Stromal cell of bone marrow (primary cell): ENCODE results near the gene TMEM229B.

Experiments
- DNase-seq: peaks from one replicate; pipeline ENCODE4 v3.0.0-alpha.2; 2012; ENCODE audit warnings: low read depth

Gene TMEM229B

DNA sequence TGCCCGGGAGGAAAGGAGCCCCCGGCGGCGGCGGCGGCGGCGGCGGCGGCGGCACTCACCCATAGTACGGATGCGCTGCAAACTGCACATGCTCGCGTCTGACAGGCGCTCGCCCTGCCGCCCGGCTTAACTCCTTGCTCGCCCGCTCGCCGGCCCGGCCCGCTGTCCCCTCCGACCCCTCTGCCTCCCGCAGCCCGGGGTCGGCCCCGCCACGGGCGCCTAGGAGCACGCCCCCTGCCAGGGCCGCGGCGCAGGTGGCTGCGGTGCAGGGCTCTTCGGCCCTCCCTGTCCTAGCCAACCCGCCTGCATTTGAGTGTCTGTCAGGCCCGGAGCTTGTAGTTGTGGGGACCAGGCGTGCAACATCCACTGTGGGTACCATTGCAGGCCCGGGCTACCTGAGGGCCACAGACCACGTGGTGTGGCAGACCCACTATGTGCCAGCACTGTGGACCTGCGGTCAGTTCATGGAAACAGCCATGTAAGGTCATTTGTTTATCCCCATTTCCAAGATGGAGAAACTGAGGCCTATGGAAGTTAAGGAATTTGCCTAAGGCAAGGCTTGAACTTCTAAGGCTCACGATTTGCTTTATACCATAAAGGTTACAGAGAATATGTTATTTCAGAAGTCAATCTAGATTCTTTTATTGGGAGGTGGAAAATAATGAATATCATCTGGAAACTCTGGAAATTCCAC, 27.0 kb upstream of the TMEM229B start:
- DNase-seq, result no peak

DNA sequence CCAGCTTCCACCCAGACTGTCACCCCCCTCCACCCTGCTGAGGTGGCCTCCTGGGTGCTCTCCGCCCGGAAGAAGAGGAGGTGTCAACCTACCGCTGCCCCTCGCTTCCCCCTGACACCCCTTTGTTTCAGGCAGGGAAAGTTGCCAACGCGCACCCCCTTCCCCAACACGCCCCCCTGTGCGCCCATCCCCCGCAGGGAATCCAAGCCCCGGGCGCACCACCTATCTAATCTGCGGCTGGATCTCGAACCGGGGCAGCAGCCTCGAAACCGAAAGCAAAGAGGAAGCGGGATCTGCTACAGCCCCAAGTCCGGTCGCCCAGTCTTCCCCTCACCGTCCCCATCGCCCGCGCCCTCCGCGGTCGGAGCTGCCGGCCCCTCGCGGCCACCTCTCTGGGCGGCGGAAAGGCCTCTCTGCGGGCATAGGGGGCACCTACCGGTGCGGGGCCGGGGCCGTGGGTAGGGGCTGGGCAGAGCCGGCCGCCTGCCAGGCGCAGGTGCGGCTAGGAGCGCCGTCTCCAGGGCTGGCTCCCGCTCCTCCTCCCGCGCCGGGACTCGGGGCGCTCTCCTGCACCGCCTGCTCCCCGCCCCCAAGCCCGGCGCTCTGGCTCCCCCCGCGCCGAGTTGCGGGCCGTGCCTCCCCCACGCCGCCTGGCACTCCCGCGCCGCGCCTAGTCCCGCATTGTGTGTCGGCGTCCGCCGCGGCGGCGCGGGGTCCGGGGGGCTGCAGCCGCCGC, 26.3 kb upstream of the TMEM229B start:
- DNase-seq, result peak; percentile 13

DNA sequence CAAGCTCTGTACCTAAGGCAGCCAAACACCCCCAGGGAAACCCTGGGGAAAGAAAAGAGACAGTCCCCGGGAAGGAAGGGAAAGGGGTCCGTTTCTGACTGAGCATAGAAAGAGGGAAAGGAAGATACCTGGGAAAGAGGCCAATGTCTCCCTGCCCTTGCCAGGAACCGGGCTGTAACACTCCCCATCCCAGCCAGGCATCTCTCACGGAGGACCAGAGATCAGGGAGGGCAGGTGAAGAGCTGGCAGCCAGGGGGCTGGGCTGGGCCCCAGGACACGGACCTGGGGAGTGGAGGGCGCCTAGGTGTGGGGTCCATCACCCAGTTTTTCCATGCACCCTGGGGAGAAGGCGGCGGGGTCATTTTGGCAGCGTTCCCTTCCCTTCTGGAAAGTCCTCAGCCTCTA, 25.7 kb upstream of the TMEM229B start:
- DNase-seq, result no peak

DNA sequence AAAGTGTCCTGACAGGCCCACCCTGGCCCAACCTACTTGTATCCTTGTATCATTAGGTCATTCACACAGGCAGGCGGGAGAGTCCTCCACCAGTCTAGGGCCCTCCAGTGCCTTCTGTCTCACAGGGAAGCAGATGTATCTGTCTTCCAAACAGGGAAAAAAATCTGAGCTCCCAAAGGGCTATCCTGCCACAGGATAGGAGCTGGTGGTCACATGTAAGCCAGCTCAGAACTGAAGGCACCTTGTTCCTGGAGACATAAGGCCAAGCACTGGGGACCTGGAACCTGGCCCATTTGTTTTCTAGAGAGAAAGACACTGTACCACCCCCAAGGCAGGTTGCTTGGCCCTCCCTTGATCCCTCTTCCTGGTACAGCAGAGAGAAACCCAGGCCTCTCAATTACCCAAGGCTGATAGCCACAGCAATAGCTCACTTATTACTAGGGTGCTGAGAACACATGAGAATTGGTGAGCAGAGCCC, 25.1 kb upstream of the TMEM229B start:
- DNase-seq, result no peak

DNA sequence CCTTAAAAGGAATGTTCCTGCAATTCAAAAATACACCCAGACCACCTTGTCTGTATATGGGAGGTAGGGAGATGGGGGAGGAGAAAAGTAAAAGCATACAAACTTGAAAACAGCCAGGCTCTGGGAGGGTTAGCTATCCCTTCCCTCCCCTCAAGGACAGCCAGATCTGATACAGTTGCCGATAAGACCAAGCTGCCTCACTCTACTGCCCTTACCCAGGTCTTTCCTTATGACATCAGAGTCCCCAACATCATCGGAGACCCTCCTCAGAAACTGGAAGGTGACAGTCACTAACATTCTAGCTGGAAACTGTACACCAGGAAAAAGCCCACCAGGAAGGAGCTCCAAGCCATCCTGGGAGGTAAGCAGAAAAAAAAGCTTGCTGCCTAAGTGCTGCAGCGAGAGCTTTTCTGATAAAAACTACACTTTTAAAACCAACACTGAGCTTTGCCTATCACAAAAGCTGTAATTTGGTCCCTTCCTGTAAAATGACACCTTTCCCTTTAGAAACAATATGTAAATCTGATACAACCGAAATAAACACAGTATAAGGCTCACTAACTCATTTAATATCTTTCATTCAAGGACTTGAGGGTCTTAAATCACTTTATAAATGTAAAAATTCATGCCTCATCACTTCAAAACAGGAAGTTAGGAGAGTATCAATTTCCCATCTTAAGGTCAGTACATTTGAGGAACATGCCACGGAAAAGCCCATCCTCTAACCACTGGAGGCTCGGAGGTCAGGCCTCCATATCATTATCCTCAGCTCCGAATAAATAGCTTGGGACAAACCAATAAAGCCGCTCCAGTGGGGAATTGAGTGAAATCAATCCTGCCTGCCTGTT, 24.2 kb upstream of the TMEM229B start:
- DNase-seq, result no peak

DNA sequence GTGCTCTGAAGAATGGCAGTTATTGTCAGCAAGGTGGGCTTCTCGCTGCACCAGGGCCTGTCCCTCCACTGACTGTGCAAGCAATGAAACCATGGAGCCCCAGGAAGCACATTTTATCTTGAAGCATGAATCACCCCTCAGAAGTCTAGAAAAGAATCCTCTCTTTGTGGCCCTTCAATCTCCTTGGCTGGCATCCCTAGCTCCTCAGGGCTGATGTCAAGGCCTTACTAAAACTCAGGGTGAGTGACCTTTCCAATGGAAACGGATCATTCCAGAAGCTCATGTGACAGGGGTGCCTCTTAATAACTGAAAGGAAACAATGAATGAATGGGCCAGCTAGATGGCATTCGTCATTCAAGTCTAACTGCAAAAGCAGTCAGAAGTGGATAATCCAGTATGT, 22.3 kb upstream of the TMEM229B start:
- no peak for DNase-seq

DNA sequence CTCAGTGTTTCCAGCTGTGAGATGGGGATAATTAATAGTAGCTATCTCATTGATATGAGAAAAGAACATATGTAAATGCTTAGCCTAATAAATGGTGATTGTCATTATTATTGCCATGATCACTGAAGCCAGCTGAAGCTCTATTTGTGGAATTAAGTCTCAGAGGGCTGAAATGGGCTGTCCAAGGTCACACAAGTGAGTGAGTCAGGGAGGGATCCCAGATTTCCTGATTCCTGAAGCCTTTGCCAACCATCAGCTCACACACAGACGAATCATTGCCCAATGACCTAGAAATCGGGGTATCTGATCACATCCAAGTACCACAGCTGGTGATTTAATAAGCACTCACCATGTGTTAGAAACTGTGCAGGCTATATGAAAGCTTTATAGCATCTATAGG, 21.6 kb upstream of the TMEM229B start:
- no peak for DNase-seq

DNA sequence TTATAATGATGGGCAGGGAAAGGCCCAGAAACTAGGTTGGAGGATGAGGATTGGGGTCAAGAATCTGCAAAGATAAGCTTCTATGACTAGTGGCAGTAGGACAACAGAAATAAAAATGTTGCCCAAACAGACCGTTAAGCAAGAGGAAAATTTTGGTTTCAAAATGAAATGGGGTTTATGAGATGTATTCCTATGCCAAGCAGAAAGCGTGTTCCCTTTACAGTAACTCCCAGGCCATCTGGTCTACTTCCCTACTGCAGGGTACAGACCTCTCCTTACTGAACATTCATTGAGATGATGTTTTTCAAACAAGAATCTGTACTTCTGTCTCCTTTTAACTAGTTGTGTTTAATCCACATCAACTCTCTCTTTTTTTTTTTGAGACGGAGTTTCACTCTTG, 20.4 kb upstream of the TMEM229B start:
- no peak for DNase-seq

DNA sequence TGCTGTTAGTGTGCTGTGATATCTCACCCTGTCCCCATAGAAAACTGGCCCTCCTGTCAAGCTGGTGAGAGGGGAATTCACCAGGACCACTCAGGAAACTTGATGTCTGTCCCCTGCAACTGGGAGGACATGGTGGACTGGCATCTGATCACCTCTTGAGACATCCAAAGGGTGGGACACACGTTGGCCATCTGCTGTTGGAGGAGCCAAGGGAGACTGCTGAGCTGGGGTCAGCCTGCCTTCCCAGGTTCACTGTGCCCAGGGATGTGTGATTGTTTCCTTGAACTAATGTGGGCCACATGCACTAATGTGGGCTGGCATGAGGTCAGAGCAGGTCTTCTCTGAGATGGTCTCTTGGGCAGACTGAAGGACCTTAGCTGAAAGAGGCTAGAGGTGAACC, 16.7 kb upstream of the TMEM229B start:
- no peak for DNase-seq

DNA sequence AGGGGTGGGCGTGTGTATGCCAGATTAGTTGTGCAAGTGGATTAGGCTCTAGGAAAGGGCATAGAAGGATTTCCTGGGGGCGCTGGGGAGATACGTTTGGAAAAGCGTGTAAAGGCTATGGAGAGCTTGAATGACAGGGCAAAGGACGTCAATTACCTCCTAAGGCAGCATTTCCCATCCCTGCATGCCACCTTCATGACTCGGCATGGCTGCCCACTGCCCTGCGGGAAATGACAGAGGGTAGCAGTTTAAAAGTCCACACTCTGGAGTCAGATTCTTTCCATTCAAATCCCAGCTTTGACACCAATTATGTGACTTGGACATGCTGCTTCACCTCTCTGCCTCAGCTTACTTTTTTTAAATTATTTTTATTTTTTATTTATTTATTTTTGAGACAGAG, 14.8 kb upstream of the TMEM229B start:
- no peak for DNase-seq

DNA sequence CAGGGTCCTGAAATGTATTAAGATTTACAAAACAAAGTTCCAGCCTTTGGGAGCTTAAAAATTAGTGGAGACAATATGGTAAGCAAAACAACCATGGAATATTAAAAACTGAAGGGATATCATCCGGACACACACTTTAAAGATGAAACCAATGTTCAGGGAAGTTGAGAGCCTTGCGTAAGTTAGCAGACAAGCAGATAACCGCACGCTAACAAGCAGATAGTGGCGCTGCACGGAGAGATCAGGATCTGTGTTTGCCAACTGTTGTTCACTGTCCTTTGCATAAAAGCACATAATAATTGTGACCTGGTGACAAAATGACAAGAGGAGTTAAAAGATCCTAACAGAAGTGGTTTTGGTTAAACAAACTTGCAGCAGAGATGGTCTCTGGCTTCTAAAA, 14.3 kb upstream of the TMEM229B start:
- DNase-seq, result no peak

DNA sequence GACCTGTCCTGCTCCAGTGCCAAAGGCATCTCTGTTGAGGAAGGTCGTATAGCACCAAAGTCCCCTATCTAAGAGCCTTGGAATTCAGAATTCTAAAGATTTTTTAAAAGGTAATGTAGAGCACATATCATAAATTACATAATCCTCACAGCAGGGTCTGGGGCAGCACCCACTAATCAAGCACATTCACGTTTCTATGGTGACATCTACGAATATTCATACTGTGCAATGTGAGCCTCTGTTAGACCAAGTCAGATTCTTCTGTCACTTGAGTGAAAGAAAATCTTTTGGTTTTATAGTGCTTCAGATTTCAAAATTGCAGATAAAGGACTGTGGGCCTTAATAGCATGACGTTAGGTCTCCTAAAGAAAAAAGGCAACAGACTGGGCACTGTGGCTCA, 13.1 kb upstream of the TMEM229B start:
- DNase-seq, result no peak

DNA sequence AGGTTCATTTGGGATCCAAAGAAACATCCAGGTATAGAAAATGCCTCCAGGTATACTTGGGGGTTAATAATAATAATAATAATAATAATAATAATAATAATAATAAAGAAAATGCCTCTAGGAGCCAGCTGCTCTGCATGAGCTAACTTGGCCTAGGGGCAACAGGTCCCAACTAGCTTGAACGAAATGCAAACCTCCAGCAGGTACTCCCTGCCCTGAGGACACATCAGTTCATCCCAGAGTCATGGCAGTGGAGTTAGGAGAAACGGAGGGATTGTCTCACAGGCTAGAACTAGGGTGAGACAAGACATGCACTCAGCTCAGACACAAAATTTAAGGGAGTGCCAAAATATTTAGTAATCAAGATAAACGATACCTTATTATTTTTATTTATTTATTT, 12.5 kb upstream of the TMEM229B start:
- DNase-seq, result no peak

DNA sequence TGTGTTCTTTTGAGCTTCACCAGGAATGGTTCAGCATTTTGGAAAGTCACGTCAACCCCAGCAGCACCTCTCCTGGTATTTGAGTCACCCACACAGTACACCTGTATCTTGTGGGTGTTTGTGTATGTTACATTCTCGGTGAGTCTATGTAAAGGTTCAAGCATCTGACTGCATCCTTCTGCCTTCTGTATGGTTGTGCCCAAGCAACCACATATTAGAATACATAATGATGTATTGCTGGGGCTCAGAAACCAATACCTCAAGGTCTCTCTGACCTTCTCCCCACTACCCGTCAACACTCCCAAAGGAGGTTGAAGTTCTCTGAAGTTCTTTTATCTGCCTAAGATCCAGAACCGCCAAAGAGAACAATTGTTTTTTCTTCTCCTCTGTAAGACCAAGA, 9.2 kb upstream of the TMEM229B start:
- DNase-seq, result no peak

DNA sequence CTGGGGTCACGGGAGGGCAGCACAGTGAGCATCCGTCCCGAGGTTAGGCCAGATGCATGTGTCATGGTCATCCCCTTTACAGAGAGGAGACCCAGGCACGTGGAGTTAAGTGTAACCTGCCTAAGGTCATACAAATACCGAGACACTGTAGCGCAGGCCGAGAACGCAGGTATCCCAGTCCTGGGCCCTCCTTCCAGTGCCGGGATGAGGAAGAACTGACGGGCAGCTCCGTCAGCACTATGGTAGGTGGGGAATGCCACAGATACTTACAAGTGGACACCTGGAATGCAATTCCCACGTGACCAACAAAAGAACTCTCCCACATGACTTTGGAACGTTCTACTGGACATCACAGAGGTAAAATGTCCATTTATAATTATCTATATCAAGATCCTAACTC, 8.7 kb upstream of the TMEM229B start:
- no peak for DNase-seq

DNA sequence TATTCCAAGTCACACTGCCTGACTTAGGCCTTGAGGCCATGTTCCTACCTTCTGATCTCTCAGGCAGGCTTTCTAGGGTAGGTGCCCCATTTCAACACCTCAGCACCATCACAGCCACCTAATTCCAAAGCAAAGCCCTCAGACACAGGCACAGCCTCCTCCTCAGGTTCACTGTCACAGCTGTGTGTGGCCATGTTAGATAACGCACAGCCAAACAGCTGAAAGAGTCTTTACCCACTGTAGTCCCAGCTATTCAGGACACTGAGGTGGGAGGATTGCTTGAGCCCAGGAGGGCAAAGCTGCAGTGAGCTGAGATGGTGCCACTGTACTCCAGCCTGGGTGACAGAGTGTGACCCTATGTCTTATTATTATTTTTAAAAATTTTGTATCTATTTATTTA, 7.3 kb upstream of the TMEM229B start:
- no peak for DNase-seq

DNA sequence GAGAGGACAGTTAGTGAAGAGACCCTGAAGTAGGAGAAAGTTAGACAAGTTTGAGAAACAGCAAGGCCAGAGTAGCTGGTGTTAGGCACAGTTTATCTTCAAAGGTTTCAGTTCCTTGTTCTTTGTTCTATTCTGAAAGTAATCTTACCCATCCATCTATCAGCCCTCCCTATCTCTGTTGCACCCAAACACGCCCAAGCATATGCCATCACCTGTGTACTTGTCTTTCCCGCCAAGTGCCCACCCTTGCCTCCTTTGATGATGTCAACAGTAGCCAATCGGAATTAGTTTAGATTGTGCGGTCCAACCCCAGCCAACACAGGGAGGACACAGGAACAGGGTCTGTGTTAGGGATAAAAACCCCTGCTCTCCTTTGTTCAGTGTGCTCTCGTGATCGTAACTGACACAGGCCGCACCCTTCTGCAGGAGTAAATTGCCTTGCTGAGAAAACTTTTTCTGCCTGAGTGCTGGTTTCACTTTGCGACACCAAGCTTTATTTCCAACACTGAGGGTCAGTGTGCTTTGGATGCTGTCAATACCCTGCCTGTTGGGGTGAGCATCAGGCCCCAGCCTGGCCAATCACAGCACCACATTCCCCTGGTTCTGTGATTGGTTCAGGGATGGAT, 4.7 kb upstream of the TMEM229B start:
- DNase-seq, result no peak

DNA sequence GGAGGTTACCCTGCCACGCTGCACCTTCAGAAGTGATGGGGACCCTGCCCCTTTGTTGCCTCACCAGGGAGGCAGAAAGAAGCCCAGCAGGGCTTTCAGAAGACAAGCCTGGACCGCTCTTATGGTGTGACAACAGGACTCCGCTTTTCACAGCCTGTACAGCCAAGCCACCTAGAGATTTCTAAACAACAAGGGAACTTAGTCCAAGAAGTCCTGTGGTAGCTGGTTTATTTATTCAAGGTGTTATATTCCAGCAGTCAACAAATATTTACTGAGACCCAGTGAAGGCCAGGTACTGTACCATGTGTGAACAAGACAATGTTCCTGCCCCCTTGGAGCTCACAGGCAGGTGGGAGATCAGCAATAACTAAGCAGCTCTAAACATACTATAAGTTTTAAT, 4.0 kb upstream of the TMEM229B start:
- DNase-seq, result no peak

DNA sequence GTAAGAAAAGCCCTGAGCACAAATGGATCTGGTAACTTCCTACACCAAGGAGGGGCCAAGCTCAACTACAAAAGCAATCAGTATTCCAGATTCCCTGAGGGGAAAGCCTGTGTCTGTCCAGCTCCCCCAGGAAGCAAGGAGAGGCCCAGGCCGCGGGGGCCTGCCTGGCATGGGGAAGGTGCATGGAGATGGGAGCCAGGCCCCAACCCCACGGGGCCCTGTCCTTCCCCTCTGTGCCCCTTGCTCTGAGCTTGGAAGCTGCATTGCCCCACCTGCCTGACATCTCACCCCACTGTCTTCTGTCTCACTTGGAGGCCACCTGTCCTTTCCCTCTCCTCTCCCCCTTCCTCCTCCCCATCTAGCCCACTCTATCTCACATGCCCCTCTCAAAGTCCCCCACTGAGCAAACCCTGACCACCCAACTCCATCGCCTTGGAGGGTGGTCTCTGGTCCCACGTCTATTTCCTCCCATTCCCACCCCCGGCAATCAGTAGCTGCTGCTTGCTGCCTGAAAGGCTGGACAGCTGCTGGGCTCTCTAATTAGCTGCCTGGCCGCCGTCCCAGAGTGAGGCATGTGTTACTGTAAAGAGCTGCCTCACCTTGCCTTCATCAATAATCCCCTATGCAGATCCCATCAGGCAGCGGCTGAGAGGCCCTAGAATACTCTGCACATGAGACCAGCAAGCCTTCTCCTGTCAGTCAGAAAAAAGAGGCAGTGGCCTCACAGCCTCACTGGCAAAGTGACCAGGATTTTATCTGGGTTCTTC, 3.4 kb upstream of the TMEM229B start:
- no peak for DNase-seq

DNA sequence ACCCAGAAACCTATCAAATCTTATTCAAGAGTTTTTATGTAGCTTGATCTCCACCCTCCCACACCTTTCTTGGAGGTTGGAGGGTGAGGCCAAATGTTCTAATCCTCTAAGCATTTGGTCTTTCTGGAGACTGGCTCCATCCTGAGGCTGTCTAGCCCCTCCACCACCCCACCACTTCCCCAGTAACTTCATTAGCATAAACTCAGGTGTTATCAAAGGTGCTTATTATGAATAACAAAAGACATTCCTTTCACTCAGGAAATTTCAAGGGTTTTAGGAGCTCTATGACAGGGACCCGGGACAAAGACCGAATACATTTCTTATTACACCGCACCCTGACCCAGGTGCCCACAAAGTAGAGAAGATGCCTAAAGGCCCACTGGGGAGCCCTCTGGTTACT, 2.8 kb upstream of the TMEM229B start:
- no peak for DNase-seq

DNA sequence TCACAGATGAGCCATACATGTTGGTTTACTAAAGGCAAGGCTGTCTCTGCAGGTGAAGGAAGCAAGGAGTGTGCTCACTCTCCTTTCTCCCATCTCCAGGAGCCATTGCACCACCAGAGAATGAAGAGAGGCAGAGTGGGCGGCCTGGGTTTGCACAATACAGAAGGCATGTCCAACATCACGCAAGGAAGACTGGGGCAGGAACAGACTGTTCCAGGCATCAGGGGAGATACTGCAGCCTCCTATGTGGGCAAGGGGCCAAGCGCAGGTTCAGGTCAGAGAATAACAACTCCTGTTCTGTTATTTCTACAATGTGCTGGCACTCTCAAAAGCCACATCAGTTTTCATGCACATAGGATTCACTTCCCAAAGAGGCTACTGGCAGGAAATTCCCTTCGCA, 1.7 kb upstream of the TMEM229B start:
- no peak for DNase-seq

DNA sequence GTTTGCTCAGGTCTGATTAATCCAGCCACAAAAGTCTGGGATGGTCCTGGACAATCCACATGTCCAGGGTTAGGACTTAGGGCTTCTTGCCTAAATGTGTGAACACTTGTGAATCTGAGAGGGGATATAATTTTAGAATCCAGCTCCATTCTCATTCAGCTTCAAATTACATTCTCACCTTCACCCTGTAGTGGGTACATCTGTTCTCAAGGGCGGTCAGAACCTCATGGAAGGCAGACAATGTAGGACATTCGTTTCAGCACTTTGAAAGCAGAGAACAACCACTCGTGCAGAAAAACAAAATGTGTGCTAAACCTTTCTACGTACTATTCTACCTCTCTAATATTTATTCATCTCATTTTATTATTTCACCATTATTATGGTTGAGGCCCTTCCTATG, 1.2 kb downstream of the TMEM229B start:
- DNase-seq, result no peak
